Measurements from ENCODE around the gene SMARCA1.
"Not testable (repeated sequence)": the region's sequence is repeated elsewhere in the genome, so short reads cannot be mapped to it uniquely, and the experiment has no call there.

DNA sequence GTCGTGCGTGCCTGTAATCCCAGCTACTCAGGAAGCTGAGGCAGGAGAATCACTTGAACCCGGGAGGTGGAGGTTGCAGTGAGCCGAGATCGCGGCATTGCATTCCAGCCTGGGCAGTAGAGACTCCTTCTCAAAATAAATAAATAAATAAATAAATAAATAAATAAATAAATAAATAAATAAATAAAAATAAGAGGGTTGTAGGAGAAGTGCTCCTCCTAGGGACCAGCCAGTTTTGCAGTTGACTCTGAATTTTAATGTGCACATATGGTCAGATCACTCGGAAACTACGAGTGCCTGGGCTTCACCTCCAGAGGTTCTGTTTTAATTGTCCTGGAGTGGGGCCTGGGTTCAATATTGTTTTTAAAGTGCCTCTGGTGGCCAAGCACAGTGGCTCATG is 31.5 kb upstream of the SMARCA1 start:
- TF ChIP-seq, protein P1, sequence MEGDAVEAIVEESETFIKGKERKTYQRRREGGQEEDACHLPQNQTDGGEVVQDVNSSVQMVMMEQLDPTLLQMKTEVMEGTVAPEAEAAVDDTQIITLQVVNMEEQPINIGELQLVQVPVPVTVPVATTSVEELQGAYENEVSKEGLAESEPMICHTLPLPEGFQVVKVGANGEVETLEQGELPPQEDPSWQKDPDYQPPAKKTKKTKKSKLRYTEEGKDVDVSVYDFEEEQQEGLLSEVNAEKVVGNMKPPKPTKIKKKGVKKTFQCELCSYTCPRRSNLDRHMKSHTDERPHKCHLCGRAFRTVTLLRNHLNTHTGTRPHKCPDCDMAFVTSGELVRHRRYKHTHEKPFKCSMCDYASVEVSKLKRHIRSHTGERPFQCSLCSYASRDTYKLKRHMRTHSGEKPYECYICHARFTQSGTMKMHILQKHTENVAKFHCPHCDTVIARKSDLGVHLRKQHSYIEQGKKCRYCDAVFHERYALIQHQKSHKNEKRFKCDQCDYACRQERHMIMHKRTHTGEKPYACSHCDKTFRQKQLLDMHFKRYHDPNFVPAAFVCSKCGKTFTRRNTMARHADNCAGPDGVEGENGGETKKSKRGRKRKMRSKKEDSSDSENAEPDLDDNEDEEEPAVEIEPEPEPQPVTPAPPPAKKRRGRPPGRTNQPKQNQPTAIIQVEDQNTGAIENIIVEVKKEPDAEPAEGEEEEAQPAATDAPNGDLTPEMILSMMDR (IDR thresholded peaks at IDR 0.05 in 2 of 3, conservative IDR thresholded peaks at IDR 0.05 in 1 of 3; ENCODE audit: borderline replicate concordance in 1 of 3, insufficient read depth in 1 of 3, low read depth in 2 of 3, low read length in 2 of 3), result not testable (repeated sequence)
- TF ChIP-seq ZNF274 (IDR thresholded peaks at IDR 0.05; ENCODE audit: low read depth, low read length); EZH2 (IDR thresholded peaks at IDR 0.05); POLR2A (IDR thresholded peaks at IDR 0.05; ENCODE audit: borderline replicate concordance, extremely low read depth, insufficient read depth, insufficient read length); RAD21 (IDR thresholded peaks at IDR 0.05; ENCODE audit: low read depth); SIN3A (IDR thresholded peaks at IDR 0.05; ENCODE audit: low read depth); ZFX (IDR thresholded peaks at IDR 0.05); TCF7L2 (IDR thresholded peaks at IDR 0.05; ENCODE audit: borderline replicate concordance, extremely low read depth, insufficient read depth, insufficient read length); POLR2AphosphoS5 (IDR thresholded peaks at IDR 0.05; ENCODE audit: low read depth, low read length); EZH2phosphoT487 (IDR thresholded peaks at IDR 0.05; ENCODE audit: borderline replicate concordance); YY1 (IDR thresholded peaks at IDR 0.05; ENCODE audit: extremely low read depth, insufficient replicate concordance, low read depth, low read length); REST (IDR thresholded peaks at IDR 0.05; ENCODE audit: low read depth); ATF3 (IDR thresholded peaks at IDR 0.05): not testable (repeated sequence)

Measured in HCT116 (cell line).